Neural cell (in vitro differentiated cells): Measurements from ENCODE around the gene RASAL2.

Experiments used
- EZH2 ChIP-seq: fragments of 200-600, 300-800 bp; shearing (Covaris generic), sonication (generic); IDR thresholded peaks from 2 replicates; pipeline ENCODE4 v1.6.1; 2014; ENCODE audit warnings: antibody characterized with exemption, low read length, borderline replicate concordance, mild to moderate bottlenecking; ENCODE audit not compliant: insufficient read depth, poor library complexity, severe bottlenecking
- TAF1 ChIP-seq: IDR thresholded peaks from 2 replicates; pipeline ENCODE4 v1.6.1; 2012; ENCODE audit warnings: low read depth
- TF ChIP-seq, protein P1 (sequence below): fragments of 450-650 bp; IDR thresholded peaks from 2 replicates; pipeline ENCODE4 v1.5.1; 2014; ENCODE audit warnings: antibody characterized with exemption, mild to moderate bottlenecking, moderate library complexity; ENCODE audit not compliant: poor library complexity, severe bottlenecking

DNA sequence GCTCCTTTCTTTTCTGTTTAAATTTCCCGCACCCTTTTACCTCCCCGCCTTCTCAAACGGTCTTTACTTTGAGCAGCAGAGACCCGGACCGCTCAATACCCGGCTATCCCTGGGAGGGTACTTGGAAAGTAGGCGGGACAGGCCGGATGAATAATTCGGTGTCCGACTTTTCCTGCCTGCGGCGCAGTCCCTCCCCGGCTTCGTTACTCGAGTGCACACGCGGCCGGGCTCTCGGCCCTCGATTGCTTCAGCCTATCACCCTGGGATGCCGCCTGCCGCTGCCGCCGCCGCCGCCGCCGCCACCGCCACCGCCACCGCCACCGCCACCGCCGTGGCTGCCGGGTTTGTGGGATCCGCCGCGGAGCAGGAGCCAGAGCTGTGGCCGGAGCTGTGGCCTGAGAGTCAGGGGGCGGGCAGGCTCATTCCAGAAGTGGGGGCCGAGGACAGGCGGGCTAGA, 382 bp upstream of the RASAL2 start:
- TF ChIP-seq, protein P1, sequence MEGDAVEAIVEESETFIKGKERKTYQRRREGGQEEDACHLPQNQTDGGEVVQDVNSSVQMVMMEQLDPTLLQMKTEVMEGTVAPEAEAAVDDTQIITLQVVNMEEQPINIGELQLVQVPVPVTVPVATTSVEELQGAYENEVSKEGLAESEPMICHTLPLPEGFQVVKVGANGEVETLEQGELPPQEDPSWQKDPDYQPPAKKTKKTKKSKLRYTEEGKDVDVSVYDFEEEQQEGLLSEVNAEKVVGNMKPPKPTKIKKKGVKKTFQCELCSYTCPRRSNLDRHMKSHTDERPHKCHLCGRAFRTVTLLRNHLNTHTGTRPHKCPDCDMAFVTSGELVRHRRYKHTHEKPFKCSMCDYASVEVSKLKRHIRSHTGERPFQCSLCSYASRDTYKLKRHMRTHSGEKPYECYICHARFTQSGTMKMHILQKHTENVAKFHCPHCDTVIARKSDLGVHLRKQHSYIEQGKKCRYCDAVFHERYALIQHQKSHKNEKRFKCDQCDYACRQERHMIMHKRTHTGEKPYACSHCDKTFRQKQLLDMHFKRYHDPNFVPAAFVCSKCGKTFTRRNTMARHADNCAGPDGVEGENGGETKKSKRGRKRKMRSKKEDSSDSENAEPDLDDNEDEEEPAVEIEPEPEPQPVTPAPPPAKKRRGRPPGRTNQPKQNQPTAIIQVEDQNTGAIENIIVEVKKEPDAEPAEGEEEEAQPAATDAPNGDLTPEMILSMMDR, result peak; percentile 42
- TF ChIP-seq EZH2, result no peak
- no peak for TF ChIP-seq TAF1
